Left lung (tissue), 14 donors: ENCODE data around the gene TNK2. TPM values are rescaled to one million over a fixed set of nuclear protein-coding genes. Genes with fewer than 3 reads are reported as not detected.
A peak's percentile ranks its signal among the peaks of the same experiment; 100 is the strongest.
"Not testable (repeated sequence)": the region's sequence is repeated elsewhere in the genome, so short reads cannot be mapped to it uniquely, and the experiment has no call there.

Experiments used
- ATAC-seq: fragments of 200-7000 bp; cut with Tn5 transposase; one replicate; pipeline ENCODE4 v1.9.1; 2020; ENCODE audit warnings: moderate library complexity
- DNase-seq, 4 donors: peaks; one replicate each; pipeline ENCODE4 v3.0.0-alpha.2; 2013 to 2020
- H3K27ac ChIP-seq, 2 donors: fragments of 200-600 bp; sonication (generic) in 1 of 2; one replicate each; pipeline versions ENCODE4 v1.5.0 to v1.8.0; 2020 to 2021
- H3K27me3 ChIP-seq, 2 donors: fragments of 200-600 bp; sonication (generic) in 1 of 2; one replicate each; pipeline versions ENCODE4 v1.5.0 to v1.8.0; 2020 to 2021
- H3K36me3 ChIP-seq, 2 donors: fragments of 200-600 bp; sonication (generic) in 1 of 2; one replicate each; pipeline versions ENCODE4 v1.5.0 to v1.8.0; 2020 to 2021
- H3K4me1 ChIP-seq, 2 donors: fragments of 200-600 bp; one replicate each; pipeline ENCODE4 v1.8.0; 2021
- H3K4me3 ChIP-seq, 2 donors: fragments of 200-600 bp; sonication (generic) in 1 of 2; one replicate each; pipeline versions ENCODE4 v1.5.0 to v1.8.0; 2020 to 2021; ENCODE audit warnings: mild to moderate bottlenecking in 1 of 2
- H3K9me3 ChIP-seq, 2 donors: fragments of 200-600 bp; sonication (generic) in 1 of 2; one replicate each; pipeline versions ENCODE4 v1.5.0 to v1.8.0; 2020 to 2021
- CTCF ChIP-seq, 2 donors: fragments of 200-600 bp; sonication (generic) in 1 of 2; IDR thresholded peaks; one replicate each; pipeline versions ENCODE4 v1.5.0 to v1.8.0; 2021; ENCODE audit warnings: antibody characterized with exemption in 2 of 2
- intact Hi-C, 2 donors: fragments of 100-400 bp; cut with DNase I; formaldehyde crosslinking; loops; one replicate each; pipeline versions ENCODE4 v1.11.2 to v1.14.2; 2022
- long read RNA-seq, 12 donors: library from polyadenylated mRNA in 2 of 12; unstranded in 2 of 12; transcript quantifications; one replicate each; pipeline ENCODE4 v2.0.0 and lab custom pipeline, GENCODE V29; 2019 to 2026
- polyA plus RNA-seq, 6 donors: library from polyadenylated mRNA; unstranded; fragments of 120-200 nt; gene quantifications; one replicate each; pipeline ENCODE4 v1.2.1, GENCODE V29; 2013; ENCODE audit not compliant: insufficient read length in 6 of 6
- total RNA-seq, 2 donors: library from RNA; stranded (reverse); fragmentation: NEBNext Ultra II Directional; extraction: Animal tissue kit (Norgen Biotek cat#: 25700); gene quantifications; one replicate each; pipeline ENCODE4 v1.2.1, GENCODE V29; 2021
- donor health status: DM: no; HTN: yes; CAD: no.
- donor health status: DM: no; HTN: no; CAD: no.

The TNK2 gene
- total RNA-seq (10 to 100 TPM; 51.9 to 58.7 TPM), polyA plus RNA-seq (10 to 100 TPM; 49.7 to 75.7 (median 60.9) TPM)
- long read RNA-seq, donor 1, partial matches to known transcripts: 0 of 2 reads
- long read RNA-seq, donor 1, other reads (novel, unspliced or antisense): 0 of 2 reads
- long read RNA-seq, donor 2, full-length matches to known transcripts: 7 of 7 reads
- long read RNA-seq, donor 2, partial matches to known transcripts: 0 of 7 reads
- long read RNA-seq, donor 2, other reads (novel, unspliced or antisense): 0 of 7 reads
- long read RNA-seq, donor 3, partial matches to known transcripts: 0 of 4 reads
- long read RNA-seq, donor 3, other reads (novel, unspliced or antisense): 0 of 4 reads
- long read RNA-seq, donor 4, partial matches to known transcripts: 2 of 3 reads
- long read RNA-seq, donor 4, other reads (novel, unspliced or antisense): 0 of 3 reads
- long read RNA-seq, donor 5, transcript TNK2-205 (4 exons, 3,377 nt): major isoform, 6 of 30 reads
- long read RNA-seq, donor 5, partial matches to known transcripts: 24 of 30 reads
- long read RNA-seq, donor 5, other reads (novel, unspliced or antisense): 0 of 30 reads
- long read RNA-seq, donor 6, partial matches to known transcripts: 0 of 3 reads
- long read RNA-seq, donor 6, other reads (novel, unspliced or antisense): 0 of 3 reads
- long read RNA-seq, donor 7, partial matches to known transcripts: 0 of 1 reads
- long read RNA-seq, donor 7, other reads (novel, unspliced or antisense): 0 of 1 reads
- long read RNA-seq, donor 8, transcript TNK2-205 (4 exons, 3,377 nt): major isoform, 6 of 6 reads
- long read RNA-seq, donor 8, partial matches to known transcripts: 0 of 6 reads
- long read RNA-seq, donor 8, other reads (novel, unspliced or antisense): 0 of 6 reads
- long read RNA-seq, donor 9: 0 reads
- long read RNA-seq, donor 10, partial matches to known transcripts: 1 of 1 reads
- long read RNA-seq, donor 10, other reads (novel, unspliced or antisense): 0 of 1 reads
- long read RNA-seq, donor 11, transcript TNK2-205 (4 exons, 3,377 nt): major isoform, 11 of 25 reads
- long read RNA-seq, donor 11, partial matches to known transcripts: 14 of 25 reads
- long read RNA-seq, donor 11, other reads (novel, unspliced or antisense): 0 of 25 reads
- long read RNA-seq, donor 12, partial matches to known transcripts: 0 of 1 reads
- long read RNA-seq, donor 12, other reads (novel, unspliced or antisense): 0 of 1 reads

GRCh38 chr3:195907934-195908693 lies at the start of gene TNK2:
Gene TNK2 (minus strand): TSS chr3:195908551. CDS start chr3:195888588, 19,963 bp downstream.
- peaks cover 25 to 66% of the 10 kb centered on the region in 2 donors for H3K4me1 ChIP-seq
- no peak for TF ChIP-seq CTCF (IDR thresholded peaks at IDR 0.05)
- H3K36me3 ChIP-seq: no peaks in the 10 kb centered on the region
- DNase-seq: peak in 2 of 4 donors; percentile 68 to 91
- intact Hi-C loops: no loop called here
- no peaks in the 10 kb centered on the region for H3K9me3 ChIP-seq
- peak within 1 kb of the TSS; percentile 46 to 64 for H3K4me3 ChIP-seq
- no peaks in the 10 kb centered on the region for H3K27me3 ChIP-seq
- H3K27ac ChIP-seq: peak within 1 kb of the TSS; percentile 54 to 82
- peak; percentile 25 for ATAC-seq

GRCh38 chr3:195956577-195956976 lies 48.2 kb upstream of the TNK2 start:
- no peak for TF ChIP-seq CTCF (IDR thresholded peaks at IDR 0.05)
- Histone ChIP-seq H3K4me3 (no peak overlapping the region), H3K9me3 (no peaks in the 10 kb centered on the region), H3K27ac (no peak overlapping the region), H3K36me3 (peaks cover 0 to 14% of the 10 kb centered on the region in 2 donors), H3K4me1 (peaks cover 0 to 3% of the 10 kb centered on the region in 2 donors), H3K27me3 (no peaks in the 10 kb centered on the region)
- ATAC-seq (no peak), DNase-seq (no peak)
- intact Hi-C loops: no loop called here

GRCh38 chr3:195955416-195955841 lies 47.1 kb upstream of the TNK2 start:
- H3K9me3 ChIP-seq, H3K4me3 ChIP-seq, H3K27ac ChIP-seq, H3K27me3 ChIP-seq, intact Hi-C loops, H3K4me1 ChIP-seq, DNase-seq: not testable (repeated sequence)
- ATAC-seq: peak; percentile 2
- H3K36me3 ChIP-seq: peaks cover 0 to 14% of the 10 kb centered on the region in 2 donors

GRCh38 chr3:195954752-195955119 lies 46.4 kb upstream of the TNK2 start:
- Histone ChIP-seq H3K4me3 (peak overlapping the region; percentile 35 to 49), H3K36me3 (peaks cover 0 to 14% of the 10 kb centered on the region in 2 donors), H3K27ac (peak overlapping the region in 1 of 2 donors; percentile 53)
- H3K27me3 ChIP-seq, H3K9me3 ChIP-seq, DNase-seq, intact Hi-C loops, H3K4me1 ChIP-seq: not testable (repeated sequence)
- ATAC-seq: peak; percentile 64

- H3K9me3 ChIP-seq, H3K4me1 ChIP-seq, intact Hi-C loops, H3K27me3 ChIP-seq: not testable (repeated sequence)
- ATAC-seq (peak; percentile 97), DNase-seq (peak; percentile 33 to 96 (median 87))
- Histone ChIP-seq H3K27ac (peak overlapping the region; percentile 53 to 59), H3K4me3 (peak overlapping the region; percentile 35 to 49), H3K36me3 (peaks cover 0 to 11% of the 10 kb centered on the region in 2 donors)
Measured at GRCh38 chr3:195954052-195954751, 45.9 kb upstream of the TNK2 start.

- DNase-seq, H3K27me3 ChIP-seq, H3K4me3 ChIP-seq, H3K9me3 ChIP-seq, H3K4me1 ChIP-seq, ATAC-seq, intact Hi-C loops, H3K27ac ChIP-seq, H3K36me3 ChIP-seq: not testable (repeated sequence)
Measured at GRCh38 chr3:195952590-195952989, 44.2 kb upstream of the TNK2 start.

- DNase-seq, H3K27me3 ChIP-seq, ATAC-seq, H3K9me3 ChIP-seq, intact Hi-C loops, H3K4me1 ChIP-seq, H3K4me3 ChIP-seq, H3K27ac ChIP-seq: not testable (repeated sequence)
- H3K36me3 ChIP-seq: peaks cover 0 to 13% of the 10 kb centered on the region in 2 donors
Measured at GRCh38 chr3:195951443-195952177, 43.3 kb upstream of the TNK2 start.

GRCh38 chr3:195950731-195951130 lies 42.4 kb upstream of the TNK2 start:
- peaks cover 0 to 13% of the 10 kb centered on the region in 2 donors for H3K36me3 ChIP-seq
- H3K9me3 ChIP-seq, ATAC-seq, DNase-seq, H3K27ac ChIP-seq, H3K4me1 ChIP-seq, H3K4me3 ChIP-seq, intact Hi-C loops, H3K27me3 ChIP-seq: not testable (repeated sequence)

- H3K27ac ChIP-seq, H3K4me3 ChIP-seq, H3K27me3 ChIP-seq, intact Hi-C loops, ATAC-seq, H3K9me3 ChIP-seq, DNase-seq, H3K4me1 ChIP-seq: not testable (repeated sequence)
- H3K36me3 ChIP-seq: peaks cover 0 to 13% of the 10 kb centered on the region in 2 donors
Measured at GRCh38 chr3:195950164-195950563, 41.8 kb upstream of the TNK2 start.
